HEK293 (cell line): Measurements from ENCODE around the gene USP3.

ENCODE experiments used
- EGR2 ChIP-seq: fragments of 450-650 bp; formaldehyde crosslinking; IDR thresholded peaks from 2 replicates; pipeline ENCODE4 v1.5.1; 2016; ENCODE audit warnings: low read depth, missing biosample characterization, missing genetic modification characterization
- FEZF1 ChIP-seq: fragments of 450-650 bp; formaldehyde crosslinking; IDR thresholded peaks from 2 replicates; pipeline ENCODE4 v1.5.1; 2016; ENCODE audit warnings: missing biosample characterization, missing genetic modification characterization
- GLIS2 ChIP-seq: fragments of 450-650 bp; formaldehyde crosslinking; IDR thresholded peaks from 2 replicates; pipeline ENCODE4 v1.5.1; 2016; ENCODE audit warnings: missing biosample characterization, missing genetic modification characterization
- HOXD13 ChIP-seq: sonication (generic); formaldehyde crosslinking; IDR thresholded peaks from 2 replicates; pipeline ENCODE4 v1.8.0; 2022; ENCODE audit warnings: missing genetic modification reagents, borderline replicate concordance
- MEIS1 ChIP-seq: sonication (generic); formaldehyde crosslinking; IDR thresholded peaks from 2 replicates; pipeline ENCODE4 v1.8.1; 2022; ENCODE audit warnings: missing genetic modification reagents, mild to moderate bottlenecking, borderline replicate concordance
- OSR2 ChIP-seq: fragments of 450-650 bp; formaldehyde crosslinking; IDR thresholded peaks from 2 replicates; pipeline ENCODE4 v1.5.1; 2016; ENCODE audit warnings: missing biosample characterization, missing genetic modification characterization
- OVOL3 ChIP-seq: fragments of 450-650 bp; formaldehyde crosslinking; IDR thresholded peaks from 2 replicates; pipeline ENCODE4 v1.5.1; 2016; ENCODE audit warnings: missing biosample characterization, missing genetic modification characterization
- PRDM10 ChIP-seq: fragments of 450-650 bp; formaldehyde crosslinking; IDR thresholded peaks from 2 replicates; pipeline ENCODE4 v1.5.1; 2016; ENCODE audit warnings: missing biosample characterization, missing genetic modification characterization
- RBAK ChIP-seq: fragments of 450-650 bp; formaldehyde crosslinking; IDR thresholded peaks from 2 replicates; pipeline ENCODE4 v1.5.1; 2016; ENCODE audit warnings: missing biosample characterization, missing genetic modification characterization
- SCRT2 ChIP-seq: fragments of 450-650 bp; formaldehyde crosslinking; IDR thresholded peaks from 2 replicates; pipeline ENCODE4 v1.5.1; 2016; ENCODE audit warnings: missing biosample characterization, missing genetic modification characterization
- SP7 ChIP-seq: fragments of 450-650 bp; formaldehyde crosslinking; IDR thresholded peaks from 2 replicates; pipeline ENCODE4 v1.5.1; 2016; ENCODE audit warnings: missing biosample characterization, missing genetic modification characterization
- ZBTB17 ChIP-seq: fragments of 450-650 bp; formaldehyde crosslinking; IDR thresholded peaks from 2 replicates; pipeline ENCODE4 v1.5.1; 2016; ENCODE audit warnings: missing biosample characterization, missing genetic modification characterization
- ZBTB20 ChIP-seq: fragments of 450-650 bp; formaldehyde crosslinking; IDR thresholded peaks from 2 replicates; pipeline ENCODE4 v1.5.1; 2016; ENCODE audit warnings: missing biosample characterization, missing genetic modification characterization
- ZEB2 ChIP-seq: fragments of 450-650 bp; formaldehyde crosslinking; IDR thresholded peaks from 2 replicates; pipeline ENCODE4 v1.5.1; 2016; ENCODE audit warnings: missing biosample characterization, missing genetic modification characterization
- ZFP3 ChIP-seq: fragments of 450-650 bp; formaldehyde crosslinking; IDR thresholded peaks from 2 replicates; pipeline ENCODE4 v1.5.1; 2016; ENCODE audit warnings: low read depth, missing biosample characterization, missing genetic modification characterization
- ZFP69B ChIP-seq: fragments of 450-650 bp; formaldehyde crosslinking; IDR thresholded peaks from 2 replicates; pipeline ENCODE4 v1.5.1; 2016; ENCODE audit warnings: missing biosample characterization, missing genetic modification characterization
- ZNF10 ChIP-seq: fragments of 450-650 bp; formaldehyde crosslinking; IDR thresholded peaks from 2 replicates; pipeline ENCODE4 v1.5.1; 2017; ENCODE audit warnings: missing biosample characterization, missing genetic modification characterization
- ZNF121 ChIP-seq: fragments of 450-650 bp; formaldehyde crosslinking; IDR thresholded peaks from 2 replicates; pipeline ENCODE4 v1.5.1; 2016; ENCODE audit warnings: missing biosample characterization, missing genetic modification characterization
- ZNF132 ChIP-seq: fragments of 450-650 bp; formaldehyde crosslinking; IDR thresholded peaks from 2 replicates; pipeline ENCODE4 v1.5.1; 2017; ENCODE audit warnings: missing biosample characterization, missing genetic modification characterization, borderline replicate concordance
- ZNF169 ChIP-seq: fragments of 450-650 bp; formaldehyde crosslinking; IDR thresholded peaks from 2 replicates; pipeline ENCODE4 v1.5.1; 2016; ENCODE audit warnings: missing biosample characterization, missing genetic modification characterization
- ZNF184 ChIP-seq: fragments of 450-650 bp; IDR thresholded peaks from 2 replicates; pipeline ENCODE4 v1.5.1; 2018; ENCODE audit warnings: missing biosample characterization, mild to moderate bottlenecking, missing genetic modification characterization
- ZNF221 ChIP-seq: fragments of 450-650 bp; formaldehyde crosslinking; IDR thresholded peaks from 2 replicates; pipeline ENCODE4 v1.5.1; 2017; ENCODE audit warnings: missing biosample characterization, missing genetic modification characterization, borderline replicate concordance
- ZNF311 ChIP-seq: fragments of 450-650 bp; formaldehyde crosslinking; IDR thresholded peaks from 2 replicates; pipeline ENCODE4 v1.5.1; 2017; ENCODE audit warnings: missing biosample characterization, missing genetic modification characterization, borderline replicate concordance
- ZNF394 ChIP-seq: fragments of 450-650 bp; formaldehyde crosslinking; IDR thresholded peaks from 2 replicates; pipeline ENCODE4 v1.5.1; 2016; ENCODE audit warnings: missing biosample characterization, missing genetic modification characterization, mild to moderate bottlenecking, moderate library complexity, borderline replicate concordance
- ZNF473 ChIP-seq: fragments of 450-650 bp; formaldehyde crosslinking; IDR thresholded peaks from 2 replicates; pipeline ENCODE4 v1.5.1; 2017; ENCODE audit warnings: missing biosample characterization, missing genetic modification characterization
- ZNF510 ChIP-seq: fragments of 450-650 bp; formaldehyde crosslinking; IDR thresholded peaks from 2 replicates; pipeline ENCODE4 v1.5.1; 2018; ENCODE audit warnings: mild to moderate bottlenecking, missing genetic modification characterization, missing biosample characterization; ENCODE audit not compliant: insufficient replicate concordance
- ZNF514 ChIP-seq: fragments of 450-650 bp; formaldehyde crosslinking; IDR thresholded peaks from 2 replicates; pipeline ENCODE4 v1.5.1; 2016; ENCODE audit warnings: missing biosample characterization, missing genetic modification characterization
- ZNF555 ChIP-seq: fragments of 450-650 bp; formaldehyde crosslinking; conservative IDR thresholded peaks from 2 replicates; pipeline ENCODE4 v1.5.1; 2017; ENCODE audit warnings: missing biosample characterization, mild to moderate bottlenecking, missing genetic modification characterization, inconsistent platforms
- ZNF571 ChIP-seq: fragments of 450-650 bp; formaldehyde crosslinking; IDR thresholded peaks from 2 replicates; pipeline ENCODE4 v1.5.0; 2017; ENCODE audit warnings: missing biosample characterization, missing genetic modification characterization
- ZNF596 ChIP-seq: fragments of 450-650 bp; IDR thresholded peaks from 2 replicates; pipeline ENCODE4 v1.5.0; 2018; ENCODE audit warnings: missing biosample characterization, mild to moderate bottlenecking, missing genetic modification characterization, moderate library complexity
- ZNF654 ChIP-seq: fragments of 450-650 bp; formaldehyde crosslinking; IDR thresholded peaks from 2 replicates; pipeline ENCODE4 v1.5.1; 2016; ENCODE audit warnings: low read depth, missing biosample characterization, missing genetic modification characterization
- ZNF664 ChIP-seq: fragments of 450-650 bp; formaldehyde crosslinking; IDR thresholded peaks from 2 replicates; pipeline ENCODE4 v1.5.1; 2016; ENCODE audit warnings: missing biosample characterization, missing genetic modification characterization
- ZNF670 ChIP-seq: fragments of 450-650 bp; formaldehyde crosslinking; IDR thresholded peaks from 2 replicates; pipeline ENCODE4 v1.5.1; 2016; ENCODE audit warnings: missing biosample characterization, missing genetic modification characterization, low read depth
- ZNF677 ChIP-seq: fragments of 450-650 bp; IDR thresholded peaks from 2 replicates; pipeline ENCODE4 v1.5.0; 2018; ENCODE audit warnings: missing biosample characterization, mild to moderate bottlenecking, missing genetic modification characterization, moderate library complexity
- ZNF707 ChIP-seq: fragments of 450-650 bp; formaldehyde crosslinking; IDR thresholded peaks from 2 replicates; pipeline ENCODE4 v1.5.1; 2016; ENCODE audit warnings: missing biosample characterization, missing genetic modification characterization
- ZNF785 ChIP-seq: fragments of 450-650 bp; formaldehyde crosslinking; IDR thresholded peaks from 2 replicates; pipeline ENCODE4 v1.5.1; 2016; ENCODE audit warnings: missing biosample characterization, missing genetic modification characterization
- ZNF791 ChIP-seq: fragments of 450-650 bp; formaldehyde crosslinking; IDR thresholded peaks from 2 replicates; pipeline ENCODE4 v1.5.1; 2016; ENCODE audit warnings: missing biosample characterization, missing genetic modification characterization
- ZNF843 ChIP-seq: fragments of 450-650 bp; formaldehyde crosslinking; IDR thresholded peaks from 2 replicates; pipeline ENCODE4 v1.5.1; 2016; ENCODE audit warnings: missing biosample characterization, missing genetic modification characterization
- ZSCAN5A ChIP-seq: fragments of 450-650 bp; formaldehyde crosslinking; IDR thresholded peaks from 2 replicates; pipeline ENCODE4 v1.5.1; 2016; ENCODE audit warnings: missing biosample characterization, missing genetic modification characterization

USP3 gene

DNA sequence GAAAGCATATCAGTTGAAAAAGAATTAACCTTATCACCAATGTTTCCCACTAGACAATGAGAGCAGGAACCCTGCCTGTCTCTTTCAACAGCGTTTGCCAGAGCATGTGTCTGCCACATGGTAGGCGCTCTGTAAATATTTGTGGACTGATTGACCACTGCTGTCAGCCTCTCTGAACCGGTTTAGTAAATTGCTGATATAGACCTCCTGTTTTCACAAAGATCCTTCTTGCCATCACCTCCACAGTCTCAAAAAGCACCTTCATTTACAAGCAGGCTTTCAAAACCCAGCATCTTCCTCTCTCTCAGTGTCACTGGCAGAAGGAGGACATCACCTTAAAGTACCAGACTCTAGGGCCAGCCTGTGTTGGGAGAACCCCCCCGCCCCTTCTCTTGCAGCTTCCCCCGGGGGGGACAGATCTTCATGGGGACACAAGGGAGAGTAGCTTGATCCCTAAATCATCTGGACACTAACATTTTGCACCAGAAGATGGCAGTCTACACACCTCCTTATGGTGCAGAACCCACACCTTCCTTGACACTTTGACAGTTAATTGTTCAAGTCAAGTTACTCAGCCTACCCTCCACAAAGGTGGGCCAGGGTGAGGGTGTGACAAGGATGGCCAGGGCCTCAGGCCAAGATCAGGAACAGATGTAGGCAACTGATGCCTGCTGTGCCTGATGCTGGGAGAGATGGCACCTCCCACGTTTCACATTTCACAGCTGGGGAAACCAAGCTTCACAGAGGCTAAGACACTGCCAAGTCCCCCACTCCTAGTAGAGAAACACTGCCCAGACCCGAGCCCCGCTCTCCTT is 37.8 kb upstream of the USP3 start (continued):
- TF ChIP-seq MEIS1 (CRISPR knock-in tag): no peak
- TF ChIP-seq ZNF596 (tag by site-specific recombination): no peak
- TF ChIP-seq ZNF132 (tag by site-specific recombination): no peak
- no peak for TF ChIP-seq RBAK (tag by site-specific recombination)
- no peak for TF ChIP-seq OSR2 (tag by site-specific recombination)
- 0 out of 2 replicates have a peak, but pooled peaks have one; percentile 30 for TF ChIP-seq ZBTB17 (tag by site-specific recombination)
- 0 out of 2 replicates have a peak, but pooled peaks have one; percentile 16 for TF ChIP-seq PRDM10
- no peak for TF ChIP-seq ZNF10
- TF ChIP-seq ZNF311 (tag by site-specific recombination): no peak
- TF ChIP-seq HOXD13 (CRISPR knock-in tag): no peak
- TF ChIP-seq ZNF514: no peak
- no peak for TF ChIP-seq ZFP69B (tag by site-specific recombination)
- TF ChIP-seq ZNF571 (tag by site-specific recombination): no peak
- no peak for TF ChIP-seq ZNF510
- no peak for TF ChIP-seq SCRT2 (tag by site-specific recombination)
- TF ChIP-seq OVOL3: no peak
- TF ChIP-seq ZNF791 (tag by site-specific recombination): no peak
- TF ChIP-seq ZNF394 (tag by site-specific recombination): peak; percentile 60; the same call in 1 of the 2 replicates
- no peak for TF ChIP-seq ZNF473
- no peak for TF ChIP-seq ZNF169 (tag by site-specific recombination)
- no peak for TF ChIP-seq ZNF843
- 0 out of 2 replicates have a peak, but pooled peaks have one; percentile 22 for TF ChIP-seq ZNF707 (tag by site-specific recombination)
- TF ChIP-seq ZNF677 (tag by site-specific recombination): no peak
- TF ChIP-seq ZNF785 (tag by site-specific recombination): no peak
- TF ChIP-seq ZFP3 (tag by site-specific recombination): no peak
- TF ChIP-seq ZNF121: no peak
- TF ChIP-seq FEZF1 (tag by site-specific recombination): no peak
- no peak for TF ChIP-seq SP7
- TF ChIP-seq ZNF654 (tag by site-specific recombination): peak; percentile 85
- TF ChIP-seq ZNF221 (tag by site-specific recombination): no peak
- peak; percentile 49; the same call in 1 of the 2 replicates for TF ChIP-seq ZEB2 (tag by site-specific recombination)
- no peak for TF ChIP-seq ZBTB20 (tag by site-specific recombination)
- TF ChIP-seq ZNF670: no peak
- TF ChIP-seq GLIS2 (tag by site-specific recombination): no peak
- TF ChIP-seq EGR2: peak; percentile 51
- TF ChIP-seq ZSCAN5A (tag by site-specific recombination): no peak
- no peak for TF ChIP-seq ZNF184 (tag by site-specific recombination)
- TF ChIP-seq ZNF555 (tag by site-specific recombination): no peak
- TF ChIP-seq ZNF664 (tag by site-specific recombination): no peak
